H9 (cell line): ENCODE data around the gene FLT3LG. TPM values are rescaled to one million over a fixed set of nuclear protein-coding genes. Genes with fewer than 3 reads are reported as not detected.

Experiments
- DNase-seq: peaks from one replicate; pipeline ENCODE4 v3.0.0-alpha.2; 2017
- H2AFZ ChIP-seq: one replicate; pipeline ENCODE4 v1.6.1; 2013; ENCODE audit warnings: mild to moderate bottlenecking, low read length, control low read depth, moderate library complexity
- H2AK5ac ChIP-seq: 2 replicates; pipeline ENCODE4 v1.6.1; 2013; ENCODE audit warnings: low read length, control low read depth, mixed read lengths; ENCODE audit not compliant: insufficient read length
- H2BK120ac ChIP-seq: one replicate; pipeline ENCODE4 v1.6.1; 2013; ENCODE audit warnings: low read depth, mild to moderate bottlenecking, low read length, control low read depth, inconsistent platforms; ENCODE audit not compliant: poor library complexity, severe bottlenecking
- H2BK12ac ChIP-seq: 2 replicates; pipeline ENCODE4 v1.6.1; 2013; ENCODE audit warnings: low read length, control low read depth, mixed read lengths, low read depth; ENCODE audit not compliant: insufficient read length
- H2BK15ac ChIP-seq: 2 replicates; pipeline ENCODE4 v1.6.1; 2013; ENCODE audit warnings: low read depth, low read length, control low read depth
- H2BK20ac ChIP-seq: one replicate; pipeline ENCODE4 v1.6.1; 2013; ENCODE audit warnings: low read depth, mild to moderate bottlenecking, low read length, control low read depth, inconsistent platforms; ENCODE audit not compliant: poor library complexity, severe bottlenecking
- H2BK5ac ChIP-seq: 2 replicates; pipeline ENCODE4 v1.6.1; 2013; ENCODE audit warnings: low read length, control low read depth, mixed read lengths; ENCODE audit not compliant: insufficient read length
- H3K14ac ChIP-seq: 2 replicates; pipeline ENCODE4 v1.6.1; 2013; ENCODE audit warnings: low read length, control low read depth; ENCODE audit not compliant: insufficient read depth
- H3K18ac ChIP-seq: 2 replicates; pipeline ENCODE4 v1.6.1; 2013; ENCODE audit warnings: low read depth, mild to moderate bottlenecking, mixed read lengths, low read length, control low read depth; ENCODE audit not compliant: insufficient read length
- H3K23ac ChIP-seq: 2 replicates; pipeline ENCODE4 v1.6.1; 2013; ENCODE audit warnings: low read length, control low read depth, mixed read lengths, low read depth; ENCODE audit not compliant: insufficient read length
- H3K23me2 ChIP-seq: 2 replicates; pipeline ENCODE4 v1.6.1; 2013; ENCODE audit warnings: low read depth, mild to moderate bottlenecking, mixed read lengths, low read length, control low read depth; ENCODE audit not compliant: insufficient read length, poor library complexity, severe bottlenecking
- H3K27ac ChIP-seq: 2 replicates; pipeline ENCODE4 v1.5.1; 2013; ENCODE audit warnings: low read length, control low read depth, mixed read lengths, low read depth; ENCODE audit not compliant: insufficient read length
- H3K27me3 ChIP-seq: 2 replicates; pipeline ENCODE4 v1.6.1; 2013; ENCODE audit warnings: low read length, control low read depth, inconsistent platforms; ENCODE audit not compliant: insufficient read depth
- H3K4ac ChIP-seq: 2 replicates; pipeline ENCODE4 v1.6.1; 2013; ENCODE audit warnings: low read depth, mild to moderate bottlenecking, control low read depth, inconsistent platforms, low read length, moderate library complexity
- H3K4me1 ChIP-seq: 2 replicates; pipeline ENCODE4 v1.6.1; 2013; ENCODE audit warnings: low read length, control low read depth, inconsistent platforms; ENCODE audit not compliant: insufficient read depth
- H3K4me2 ChIP-seq: 2 replicates; pipeline ENCODE4 v1.6.1; 2013; ENCODE audit warnings: low read length, control low read depth, mixed read lengths; ENCODE audit not compliant: insufficient read length, insufficient read depth
- H3K56ac ChIP-seq: 2 replicates; pipeline ENCODE4 v1.6.1; 2013; ENCODE audit warnings: low read depth, mild to moderate bottlenecking, mixed read lengths, low read length, control low read depth; ENCODE audit not compliant: insufficient read length
- H3K79me1 ChIP-seq: 2 replicates; pipeline ENCODE4 v1.6.1; 2013; ENCODE audit warnings: low read depth, mild to moderate bottlenecking, moderate library complexity, low read length, control low read depth, inconsistent platforms; ENCODE audit not compliant: insufficient read depth, poor library complexity, severe bottlenecking
- H3K79me2 ChIP-seq: 2 replicates; pipeline ENCODE4 v1.6.1; 2013; ENCODE audit warnings: low read length, control low read depth, inconsistent platforms; ENCODE audit not compliant: insufficient read depth
- H3K9ac ChIP-seq: 2 replicates; pipeline ENCODE4 v1.6.1; 2013; ENCODE audit warnings: low read length, control low read depth, mixed read lengths; ENCODE audit not compliant: insufficient read length; ENCODE audit errors: extremely low read depth
- H3K9me3 ChIP-seq: one replicate; pipeline ENCODE4 v1.6.1; 2013; ENCODE audit warnings: low read depth, low read length, inconsistent platforms; ENCODE audit not compliant: control insufficient read depth
- H3T11ph ChIP-seq: one replicate; pipeline ENCODE4 v1.6.1; 2013; ENCODE audit warnings: mild to moderate bottlenecking, low read length, control low read depth, inconsistent platforms
- H4K20me1 ChIP-seq: one replicate; pipeline ENCODE4 v1.6.1; 2013; ENCODE audit not compliant: control insufficient read depth, insufficient read length, insufficient read depth
- H4K5ac ChIP-seq: 2 replicates; pipeline ENCODE4 v1.6.1; 2013; ENCODE audit warnings: low read depth, mild to moderate bottlenecking, mixed read lengths, low read length, control low read depth; ENCODE audit not compliant: insufficient read length
- H4K8ac ChIP-seq: replicated peaks from 2 replicates; pipeline ENCODE4 v1.6.1; 2013; ENCODE audit warnings: low read length, control low read depth, mixed read lengths, low read depth; ENCODE audit not compliant: insufficient read length
- H4K91ac ChIP-seq: 2 replicates; pipeline ENCODE4 v1.6.1; 2013; ENCODE audit warnings: low read depth, mild to moderate bottlenecking, moderate library complexity, mixed read lengths, low read length, control low read depth; ENCODE audit not compliant: insufficient read length
- H3K27ac Mint-ChIP-seq, 3 experiments: 2 replicates in 2 of 3; 3 replicates in 1 of 3; pipeline ENCODE4 v1.8.0; 2020 to 2021; ENCODE audit warnings: mixed read lengths in 3 of 3, mild to moderate bottlenecking in 1 of 3, moderate library complexity in 1 of 3
- H3K27me3 Mint-ChIP-seq: 2 replicates; pipeline ENCODE4 v1.8.0; 2021; ENCODE audit warnings: low read depth, mild to moderate bottlenecking, moderate library complexity, mixed read lengths
- H3K36me3 Mint-ChIP-seq, 3 experiments: 2 replicates in 2 of 3; 3 replicates in 1 of 3; pipeline ENCODE4 v1.8.0; 2020 to 2021; ENCODE audit warnings: low read depth in 3 of 3, mixed read lengths in 3 of 3; ENCODE audit not compliant: insufficient read depth in 1 of 3
- H3K4me1 Mint-ChIP-seq, 2 experiments: 2 replicates each; pipeline ENCODE4 v1.8.0; 2020; ENCODE audit warnings: mixed read lengths in 2 of 2
- H3K4me3 Mint-ChIP-seq, 2 experiments: 2 replicates in 1 of 2; 3 replicates in 1 of 2; pipeline ENCODE4 v1.8.0; 2020 to 2021; ENCODE audit warnings: mild to moderate bottlenecking in 2 of 2, mixed read lengths in 2 of 2, moderate library complexity in 1 of 2
- H3K9me3 Mint-ChIP-seq, 2 experiments: 2 replicates in 1 of 2; 3 replicates in 1 of 2; pipeline ENCODE4 v1.8.0; 2020; ENCODE audit warnings: mild to moderate bottlenecking in 2 of 2, mixed read lengths in 2 of 2, moderate library complexity in 1 of 2
- CTCF ChIP-seq: fragments of 200-600 bp; sonication (generic); conservative IDR thresholded peaks from 3 replicates; pipeline ENCODE4 v1.8.0; 2021; ENCODE audit warnings: antibody characterized with exemption, mild to moderate bottlenecking
- WGBS: extraction: QIAGEN DNeasy Blood & Tissue Kit; methylation state at CpG from one replicate; pipeline ENCODE4 v1.1.7; 2013; ENCODE audit warnings: missing lambda C conversion rate, low lambda C conversion rate, mixed read lengths; ENCODE audit not compliant: insufficient read length; ENCODE audit errors: extremely low coverage; 5-methylcytosine and 5-hydroxymethylcytosine counted together
- total RNA-seq: library from RNA; stranded (reverse); gene quantifications from 2 replicates; pipeline ENCODE4 v1.2.1, GENCODE V29; 2021

Gene FLT3LG
- total RNA-seq, 1 experiment from 2014 or later: 2.1 TPM

DNA sequence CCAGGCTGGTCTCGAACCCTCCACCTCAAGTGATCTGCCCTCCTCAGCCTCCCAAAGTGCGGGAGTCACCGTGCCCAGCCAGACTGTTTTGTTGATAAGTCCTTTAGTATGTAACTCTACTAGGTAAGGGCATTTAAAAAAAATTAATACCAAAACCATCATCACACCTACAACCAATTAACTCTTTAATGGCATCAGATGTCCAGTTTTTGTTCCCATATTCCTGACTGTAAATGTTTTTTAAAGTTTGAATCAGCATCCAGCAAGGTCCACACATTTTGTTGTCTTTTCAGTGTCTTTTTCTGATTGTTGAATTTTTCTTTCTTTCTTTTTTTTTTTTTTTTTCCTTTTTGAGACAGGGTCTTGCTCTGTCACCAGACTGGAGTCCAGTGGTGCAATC is 44.0 kb downstream of the FLT3LG start:
- Mint-ChIP-seq H3K9me3 (no peaks in the 10 kb centered on the region), H3K27ac (no peak overlapping the region; a peak in 1 of 7 replicates), H3K27me3 (no peaks in the 10 kb centered on the region), H3K36me3 (peaks cover 6 to 35% (median 20%) of the 10 kb centered on the region in 3 experiments; a peak in 6 of 7 replicates), H3K4me1 (peaks cover 7 to 14% of the 10 kb centered on the region in 2 experiments; a peak in 2 of 4 replicates), H3K4me3 (no peak overlapping the region)
- no peak overlapping the region for H2BK120ac ChIP-seq
- no peak overlapping the region for H3K4me2 ChIP-seq
- no peak overlapping the region for H4K8ac ChIP-seq
- H3K4me1 ChIP-seq: no peaks in the 10 kb centered on the region
- H3K9ac ChIP-seq: no peak overlapping the region
- no peaks in the 10 kb centered on the region for H3K79me1 ChIP-seq
- no peak for DNase-seq
- no peak overlapping the region for H3K14ac ChIP-seq
- H2AK5ac ChIP-seq: no peak overlapping the region
- H3K18ac ChIP-seq: no peak overlapping the region
- no peak overlapping the region for H4K5ac ChIP-seq
- H3K4ac ChIP-seq: no peak overlapping the region
- no peaks in the 10 kb centered on the region for H4K20me1 ChIP-seq
- no peak overlapping the region for H4K91ac ChIP-seq
- no peaks in the 10 kb centered on the region; the same call in 1 of the 2 replicates for H3K79me2 ChIP-seq
- H3K9me3 ChIP-seq: no peaks in the 10 kb centered on the region
- H2BK15ac ChIP-seq: no peak overlapping the region
- no CpG with 5 or more reads among the region's 3 CpGs for WGBS
- H3K27me3 ChIP-seq: no peaks in the 10 kb centered on the region
- H3K27ac ChIP-seq: no peak overlapping the region
- no peak overlapping the region for H2BK5ac ChIP-seq
- no peak for TF ChIP-seq CTCF
- peaks cover 9% of the 10 kb centered on the region for H3K23me2 ChIP-seq
- no peak overlapping the region for H2AFZ ChIP-seq
- H2BK20ac ChIP-seq: no peak overlapping the region
- no peak overlapping the region for H3T11ph ChIP-seq
- H2BK12ac ChIP-seq: no peak overlapping the region
- H3K23ac ChIP-seq: no peak overlapping the region
- no peak overlapping the region for H3K56ac ChIP-seq
